Ishikawa (cell line): ENCODE data around the gene SLC39A5.

Source experiments
- CEBPB ChIP-seq: IDR thresholded peaks from 2 replicates; pipeline ENCODE4 v1.6.1; 2012
- CREB1 ChIP-seq: IDR thresholded peaks from 2 replicates; pipeline ENCODE4 v1.6.1; 2012; ENCODE audit warnings: low read depth
- EGR1 ChIP-seq: IDR thresholded peaks from 2 replicates; pipeline ENCODE4 v1.6.1; 2012
- EP300 ChIP-seq: IDR thresholded peaks from 2 replicates; pipeline ENCODE4 v1.6.1; 2012; ENCODE audit warnings: borderline replicate concordance
- FOXM1 ChIP-seq: IDR thresholded peaks from 2 replicates; pipeline ENCODE4 v1.6.1; 2012; ENCODE audit warnings: low read depth, borderline replicate concordance
- MAX ChIP-seq: IDR thresholded peaks from 2 replicates; pipeline ENCODE4 v1.6.1; 2012
- NFIC ChIP-seq: IDR thresholded peaks from 2 replicates; pipeline ENCODE4 v1.6.1; 2012
- RAD21 ChIP-seq: IDR thresholded peaks from 2 replicates; pipeline ENCODE4 v1.6.1; 2012; ENCODE audit warnings: low read depth
- REST ChIP-seq: IDR thresholded peaks from 2 replicates; pipeline ENCODE4 v1.6.1; 2012; ENCODE audit warnings: low read depth, mild to moderate bottlenecking
- TAF1 ChIP-seq: IDR thresholded peaks from 2 replicates; pipeline ENCODE4 v1.6.1; 2012; ENCODE audit warnings: low read depth, mild to moderate bottlenecking
- TCF12 ChIP-seq: IDR thresholded peaks from 2 replicates; pipeline ENCODE4 v1.6.1; 2012; ENCODE audit warnings: low read depth
- TEAD4 ChIP-seq: IDR thresholded peaks from 2 replicates; pipeline ENCODE4 v1.6.1; 2012
- USF1 ChIP-seq: IDR thresholded peaks from 2 replicates; pipeline ENCODE4 v1.6.1; 2012
- YY1 ChIP-seq: IDR thresholded peaks from 2 replicates; pipeline ENCODE4 v1.6.1; 2012; ENCODE audit warnings: low read depth
- ZBTB7A ChIP-seq: IDR thresholded peaks from 2 replicates; pipeline ENCODE4 v1.6.1; 2012; ENCODE audit warnings: low read depth

Gene SLC39A5

GRCh38 chr12:56189918-56190694 lies 39.7 kb upstream of the SLC39A5 start:
- TF ChIP-seq EP300 (no peak), YY1 (peak; percentile 75; the same call in 1 of the 2 replicates), USF1 (0 out of 2 replicates have a peak, but pooled peaks have one; percentile 10), REST (no peak), TEAD4 (peak; percentile 98), FOXM1 (no peak), TCF12 (peak; percentile 63), TAF1 (peak; percentile 54; the same call in 1 of the 2 replicates), CREB1 (no peak), EGR1 (no peak; the same call in 1 of the 2 replicates), RAD21 (no peak), CEBPB (no peak; the same call in 1 of the 2 replicates), NFIC (peak; percentile 63; the same call in 1 of the 2 replicates), MAX (peak; percentile 66), ZBTB7A (peak; percentile 91)

- TF ChIP-seq RAD21 (no peak), MAX (peak; percentile 38)
Observed at GRCh38 chr12:56190695-56191155, 39.1 kb upstream of the SLC39A5 start.

- TF ChIP-seq MAX (no peak), EGR1 (no peak), CEBPB (no peak), TCF12 (no peak), CREB1 (no peak), FOXM1 (no peak), REST (no peak), YY1 (no peak), TAF1 (no peak), NFIC (no peak)
Observed at GRCh38 chr12:56192582-56192981, 37.3 kb upstream of the SLC39A5 start.

GRCh38 chr12:56193025-56193578 lies 36.7 kb upstream of the SLC39A5 start:
- TF ChIP-seq YY1 (peak; percentile 90), ZBTB7A (no peak), RAD21 (peak; percentile 95), TAF1 (no peak), TCF12 (no peak)

DNA sequence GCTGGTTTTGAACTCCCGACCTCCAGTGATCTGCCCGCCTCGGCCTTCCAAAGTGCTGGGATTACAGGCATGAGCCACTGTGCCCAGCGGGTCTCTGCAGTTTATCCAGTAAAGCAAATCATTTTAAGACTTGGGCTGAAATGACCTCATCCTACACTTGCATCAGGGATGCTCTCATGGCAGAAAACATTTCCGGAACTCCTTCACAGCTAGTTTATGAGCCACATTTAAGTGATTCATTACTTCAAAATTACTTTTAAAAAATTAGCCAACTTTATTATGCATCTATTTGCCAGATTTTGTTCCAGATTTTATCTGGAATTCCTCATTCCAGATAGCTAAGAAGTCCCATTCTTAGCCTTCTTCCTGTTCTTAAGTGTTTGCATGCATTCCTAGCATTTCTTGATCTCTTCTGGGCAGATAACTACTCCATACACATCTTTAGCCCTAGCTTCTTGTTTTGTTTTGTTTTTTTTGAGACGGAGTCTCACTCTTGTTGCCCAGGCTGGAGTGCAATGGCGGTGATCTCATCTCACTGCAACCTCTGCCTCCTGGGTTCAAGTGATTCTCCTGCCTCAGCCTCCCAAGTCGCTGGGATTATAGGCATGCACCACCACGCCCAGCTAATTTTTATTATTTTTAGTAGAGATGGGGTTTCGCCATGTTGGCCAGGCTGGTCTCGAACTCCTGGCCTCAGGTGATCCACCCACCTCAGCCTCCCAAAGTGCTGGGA lies 32.9 kb upstream of the SLC39A5 start:
- TF ChIP-seq TEAD4, result peak; percentile 30; the same call in 1 of the 2 replicates

DNA sequence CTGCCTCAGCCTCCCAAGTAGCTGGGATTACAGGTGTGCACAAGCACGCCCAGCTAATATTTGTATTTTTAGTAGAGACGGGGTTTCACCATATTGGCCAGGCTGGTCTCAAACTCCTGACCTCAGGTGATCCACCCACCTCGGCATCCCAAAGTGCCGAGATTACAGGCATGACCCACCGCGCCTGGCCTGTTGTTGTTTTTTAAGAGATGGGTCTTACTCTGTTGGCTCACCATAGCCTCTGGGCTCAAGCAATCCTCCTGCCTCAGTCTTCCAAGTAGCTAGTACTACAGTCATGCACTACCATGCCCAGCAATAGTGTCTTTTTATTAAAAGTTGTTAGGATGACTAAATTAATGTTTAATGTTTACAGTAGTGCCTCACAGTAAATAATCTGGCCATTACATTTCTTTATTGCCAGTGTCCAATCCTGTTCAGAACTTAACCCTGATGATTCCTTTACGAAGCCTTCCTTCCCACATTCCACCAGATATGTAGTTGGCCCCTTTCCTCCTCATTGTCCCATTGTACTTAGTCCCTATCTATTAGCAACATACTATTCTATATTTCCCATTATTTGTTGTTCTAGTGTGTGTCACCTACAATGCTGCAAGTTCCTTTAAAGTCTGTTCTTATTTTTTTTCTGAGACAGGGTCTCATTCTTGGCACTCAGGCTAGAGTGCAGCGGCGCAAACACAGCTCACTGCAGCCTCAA lies 31.8 kb upstream of the SLC39A5 start:
- no peak for TF ChIP-seq TEAD4
- no peak for TF ChIP-seq CEBPB
- TF ChIP-seq MAX, result no peak
- no peak for TF ChIP-seq ZBTB7A
- TF ChIP-seq EP300, result no peak
- no peak for TF ChIP-seq REST
- no peak for TF ChIP-seq FOXM1
- no peak for TF ChIP-seq TAF1
- TF ChIP-seq TCF12, result no peak
- TF ChIP-seq CREB1, result no peak
- TF ChIP-seq NFIC, result no peak
- no peak for TF ChIP-seq RAD21
- no peak for TF ChIP-seq EGR1
- no peak for TF ChIP-seq USF1
- TF ChIP-seq YY1, result no peak
